SU-DHL-6 (cell line): ENCODE measurements around the gene SH3TC2.

Source experiments
- H2AFZ ChIP-seq: fragments of 200-600 bp; sonication (generic); 2 replicates; pipeline ENCODE4 v1.6.1; 2014; ENCODE audit warnings: low read depth, mild to moderate bottlenecking, moderate library complexity, mixed read lengths, antibody characterized with exemption, low read length; ENCODE audit not compliant: severe bottlenecking
- H3F3A ChIP-seq: fragments of 200-600 bp; shearing (Covaris generic); 2 replicates; pipeline ENCODE4 v1.6.0; 2016; ENCODE audit warnings: antibody characterized with exemption, mild to moderate bottlenecking; ENCODE audit not compliant: insufficient read depth
- H3K27ac ChIP-seq: fragments of 200-600 bp; sonication (generic); 2 replicates; pipeline ENCODE4 v1.5.1; 2016; ENCODE audit warnings: low read depth, mild to moderate bottlenecking, low read length, moderate library complexity, mixed read lengths
- H3K27me3 ChIP-seq: fragments of 200-600 bp; sonication (generic), shearing (Covaris generic); 2 replicates; pipeline ENCODE4 v1.6.0; 2014; ENCODE audit warnings: mild to moderate bottlenecking, low read length
- H3K36me3 ChIP-seq: fragments of 200-600 bp; sonication (generic); 2 replicates; pipeline ENCODE4 v1.6.1; 2014; ENCODE audit warnings: mild to moderate bottlenecking, low read length, mixed read lengths
- H3K4me2 ChIP-seq: fragments of 300-600, 200-600 bp; shearing (Covaris generic), sonication (generic); 2 replicates; pipeline ENCODE4 v1.6.0; 2014; ENCODE audit warnings: low read length, low read depth, mild to moderate bottlenecking; ENCODE audit not compliant: poor library complexity, severe bottlenecking
- H3K4me3 ChIP-seq: fragments of 200-600 bp; sonication (generic); 2 replicates; pipeline ENCODE4 v1.5.1; 2014; ENCODE audit warnings: antibody characterized with exemption, low read length, mild to moderate bottlenecking, mixed read lengths; ENCODE audit not compliant: insufficient read depth, poor library complexity, severe bottlenecking
- H3K79me2 ChIP-seq: fragments of 200-600 bp; sonication (generic); 2 replicates; pipeline ENCODE4 v1.6.1; 2014; ENCODE audit warnings: mild to moderate bottlenecking, low read length, moderate library complexity; ENCODE audit not compliant: insufficient read depth
- H3K9ac ChIP-seq: fragments of 200-600 bp; sonication (generic); 2 replicates; pipeline ENCODE4 v1.7.0; 2014; ENCODE audit warnings: mild to moderate bottlenecking, low read length
- H3K9me2 ChIP-seq: fragments of 200-600 bp; sonication (generic); replicated peaks from 2 replicates; pipeline ENCODE4 v1.6.1; 2014; ENCODE audit warnings: low read length; ENCODE audit not compliant: insufficient read depth
- H3K9me3 ChIP-seq: fragments of 200-600 bp; sonication (generic); 2 replicates; pipeline ENCODE4 v1.6.1; 2014; ENCODE audit warnings: low read length, mixed read lengths; ENCODE audit not compliant: insufficient read depth
- H4K20me1 ChIP-seq: fragments of 200-600 bp; sonication (generic); 2 replicates; pipeline ENCODE4 v1.6.1; 2014; ENCODE audit warnings: low read depth, mild to moderate bottlenecking, antibody characterized with exemption, low read length, moderate library complexity, mixed read lengths
- CTCF ChIP-seq: fragments of 200-600 bp; sonication (generic); IDR thresholded peaks from one replicate; pipeline ENCODE4 v1.5.1; 2017; ENCODE audit warnings: antibody characterized with exemption, mild to moderate bottlenecking, low read length, moderate library complexity; ENCODE audit not compliant: insufficient read depth, poor library complexity, severe bottlenecking
- EZH2phosphoT487 ChIP-seq: fragments of 200-600 bp; sonication (generic), shearing (Covaris generic); conservative IDR thresholded peaks from 2 replicates; pipeline ENCODE4 v1.6.1; 2018; ENCODE audit warnings: mild to moderate bottlenecking, antibody characterized with exemption, low read length, moderate library complexity, mixed read lengths

The SH3TC2 gene

GRCh38 chr5:149018909-149019443 lies 43.9 kb downstream of the SH3TC2 start:
- H3K9ac ChIP-seq: no peak overlapping the region
- no peak overlapping the region for H3K27ac ChIP-seq
- H3K9me2 ChIP-seq: no peaks in the 10 kb centered on the region
- no peak overlapping the region for H3K4me3 ChIP-seq
- no peaks in the 10 kb centered on the region for H3K27me3 ChIP-seq
- no peaks in the 10 kb centered on the region for H3F3A ChIP-seq
- H3K4me2 ChIP-seq: no peak overlapping the region
- H3K36me3 ChIP-seq: no peaks in the 10 kb centered on the region
- H2AFZ ChIP-seq: no peak overlapping the region
- H3K79me2 ChIP-seq: no peaks in the 10 kb centered on the region
- TF ChIP-seq EZH2phosphoT487 (no peak), CTCF (no peak)
- no peaks in the 10 kb centered on the region for H3K9me3 ChIP-seq
- no peaks in the 10 kb centered on the region for H4K20me1 ChIP-seq

- no peak for TF ChIP-seq EZH2phosphoT487
- no peak for TF ChIP-seq CTCF
- Histone ChIP-seq H3F3A (no peaks in the 10 kb centered on the region), H3K36me3 (no peaks in the 10 kb centered on the region), H3K27ac (no peak overlapping the region), H3K9me2 (no peaks in the 10 kb centered on the region), H3K4me3 (no peak overlapping the region), H3K4me2 (no peak overlapping the region), H2AFZ (no peak overlapping the region), H3K9ac (no peak overlapping the region), H4K20me1 (no peaks in the 10 kb centered on the region), H3K9me3 (no peaks in the 10 kb centered on the region), H3K79me2 (no peaks in the 10 kb centered on the region), H3K27me3 (no peaks in the 10 kb centered on the region)
Observed at GRCh38 chr5:149017636-149018035, 45.2 kb downstream of the SH3TC2 start.

GRCh38 chr5:149015561-149015960 lies 47.3 kb downstream of the SH3TC2 start:
- no peaks in the 10 kb centered on the region for H3K79me2 ChIP-seq
- no peaks in the 10 kb centered on the region for H3K36me3 ChIP-seq
- H3K27me3 ChIP-seq: no peaks in the 10 kb centered on the region
- H3F3A ChIP-seq: no peaks in the 10 kb centered on the region
- H3K9ac ChIP-seq: no peak overlapping the region
- H3K27ac ChIP-seq: no peak overlapping the region
- H3K4me2 ChIP-seq: no peak overlapping the region
- no peak for TF ChIP-seq CTCF
- TF ChIP-seq EZH2phosphoT487: no peak
- no peaks in the 10 kb centered on the region for H3K9me2 ChIP-seq
- H4K20me1 ChIP-seq: no peaks in the 10 kb centered on the region
- no peaks in the 10 kb centered on the region for H3K9me3 ChIP-seq
- no peak overlapping the region for H3K4me3 ChIP-seq
- no peak overlapping the region for H2AFZ ChIP-seq
